Epithelial cell of esophagus (primary cell): ENCODE data around the gene CASKIN2.

Source experiments
- DNase-seq: peaks from one replicate; pipeline ENCODE4 v3.0.0; 2010; ENCODE audit warnings: low read depth
- H3K4me3 ChIP-seq: 2 replicates; pipeline ENCODE4 v1.5.1; 2011; ENCODE audit warnings: mild to moderate bottlenecking, low read length, control low read depth
- CTCF ChIP-seq: IDR thresholded peaks from 2 replicates; pipeline ENCODE4 v1.5.1; 2011; ENCODE audit warnings: low read depth, mild to moderate bottlenecking, low read length, control low read depth, inconsistent platforms; ENCODE audit not compliant: insufficient read depth; ENCODE audit errors: missing control alignments

The CASKIN2 gene

GRCh38 chr17:75503337-75503950 is 11.9 kb downstream of the CASKIN2 start:
- no peak overlapping the region for H3K4me3 ChIP-seq
- no peak for TF ChIP-seq CTCF

GRCh38 chr17:75502721-75503329 is 12.5 kb downstream of the CASKIN2 start:
- no peak for DNase-seq
- no peak overlapping the region for H3K4me3 ChIP-seq
- no peak for TF ChIP-seq CTCF

More at GRCh38 chr17:75503337-75503950, 11.9 kb downstream of the CASKIN2 start:
- DNase-seq: no peak

- TF ChIP-seq CTCF: no peak
- no peak overlapping the region for H3K4me3 ChIP-seq
- DNase-seq: no peak
These were observed 13.1 kb downstream of the CASKIN2 start for GRCh38 chr17:75502072-75502720.

- no peak for TF ChIP-seq CTCF
- no peak for DNase-seq
- no peak overlapping the region for H3K4me3 ChIP-seq
These were observed 13.8 kb downstream of the CASKIN2 start for GRCh38 chr17:75501378-75502071.

- no peak overlapping the region for H3K4me3 ChIP-seq
- no peak for DNase-seq
- TF ChIP-seq CTCF: no peak
These were observed 14.7 kb downstream of the CASKIN2 start for GRCh38 chr17:75500419-75501216.

GRCh38 chr17:75499313-75500022 is 15.9 kb downstream of the CASKIN2 start:
- H3K4me3 ChIP-seq: no peak overlapping the region
- DNase-seq: no peak
- no peak for TF ChIP-seq CTCF
